Activated CD4-positive, alpha-beta T cell treated with anti-CD3 and anti-CD28 coated beads for 48 hours (primary cell): ENCODE data around the gene FYCO1.

Experiments used
- DNase-seq: peaks from one replicate; pipeline ENCODE4 v3.0.0-alpha.2; 2020

FYCO1 gene

DNA sequence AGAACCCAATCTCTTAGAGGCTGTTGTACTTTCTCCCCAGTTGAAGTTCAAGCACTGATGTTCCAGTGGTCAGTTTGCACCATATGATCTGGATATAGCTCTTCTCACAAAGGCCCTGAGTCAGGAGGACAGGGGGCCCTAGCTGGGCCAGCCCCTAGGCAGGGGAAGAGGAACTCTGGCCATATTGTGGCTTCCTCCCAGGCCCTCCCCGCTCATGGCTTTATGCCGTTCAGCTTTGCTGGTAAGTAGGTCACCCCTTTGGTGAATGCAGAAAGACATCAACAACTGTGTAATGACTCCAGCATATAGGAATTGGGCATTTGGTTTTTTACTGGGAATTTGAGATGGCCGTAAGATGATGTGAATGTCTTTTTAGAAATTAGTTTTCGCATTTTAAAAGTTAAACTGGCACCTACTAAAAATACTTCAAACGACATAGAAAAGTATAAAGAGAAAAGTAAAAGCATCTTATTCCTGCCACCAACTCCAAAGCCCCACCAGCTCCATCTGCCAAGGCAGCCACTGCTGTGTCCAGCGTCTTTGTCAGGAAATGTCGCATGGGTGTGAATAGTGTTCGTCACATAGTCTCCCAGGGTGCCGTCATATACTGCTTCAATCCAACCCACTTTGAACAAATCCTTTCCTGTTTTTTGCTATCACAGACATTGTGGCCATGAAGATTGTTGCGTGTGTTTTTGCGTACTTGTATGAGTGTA, 84.0 kb downstream of the FYCO1 start:
- DNase-seq: no peak

- no peak for DNase-seq
These were observed 84.7 kb downstream of the FYCO1 start for GRCh38 chr3:45910892-45911291.

- no peak for DNase-seq
These were observed 86.1 kb downstream of the FYCO1 start for GRCh38 chr3:45909542-45909941.

DNA sequence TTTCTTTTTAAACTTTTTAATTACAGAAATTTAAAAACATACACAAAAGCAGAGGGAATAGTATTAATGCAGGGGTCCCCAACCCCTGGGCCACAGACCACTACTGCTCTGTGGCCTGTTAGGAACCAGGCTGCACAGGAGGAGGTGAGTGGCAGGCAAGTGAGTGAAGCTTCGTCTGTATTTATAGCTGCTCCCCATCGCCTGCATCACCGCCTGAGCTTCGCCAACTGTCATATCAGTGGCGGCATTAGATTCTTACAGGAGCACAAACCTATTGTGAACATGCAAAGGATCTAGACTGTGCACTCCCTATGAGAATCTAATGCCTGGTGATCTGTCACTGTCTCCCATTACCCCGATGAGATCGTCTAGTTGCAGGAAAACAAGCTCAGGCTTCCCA, 86.9 kb downstream of the FYCO1 start:
- DNase-seq: no peak

DNA sequence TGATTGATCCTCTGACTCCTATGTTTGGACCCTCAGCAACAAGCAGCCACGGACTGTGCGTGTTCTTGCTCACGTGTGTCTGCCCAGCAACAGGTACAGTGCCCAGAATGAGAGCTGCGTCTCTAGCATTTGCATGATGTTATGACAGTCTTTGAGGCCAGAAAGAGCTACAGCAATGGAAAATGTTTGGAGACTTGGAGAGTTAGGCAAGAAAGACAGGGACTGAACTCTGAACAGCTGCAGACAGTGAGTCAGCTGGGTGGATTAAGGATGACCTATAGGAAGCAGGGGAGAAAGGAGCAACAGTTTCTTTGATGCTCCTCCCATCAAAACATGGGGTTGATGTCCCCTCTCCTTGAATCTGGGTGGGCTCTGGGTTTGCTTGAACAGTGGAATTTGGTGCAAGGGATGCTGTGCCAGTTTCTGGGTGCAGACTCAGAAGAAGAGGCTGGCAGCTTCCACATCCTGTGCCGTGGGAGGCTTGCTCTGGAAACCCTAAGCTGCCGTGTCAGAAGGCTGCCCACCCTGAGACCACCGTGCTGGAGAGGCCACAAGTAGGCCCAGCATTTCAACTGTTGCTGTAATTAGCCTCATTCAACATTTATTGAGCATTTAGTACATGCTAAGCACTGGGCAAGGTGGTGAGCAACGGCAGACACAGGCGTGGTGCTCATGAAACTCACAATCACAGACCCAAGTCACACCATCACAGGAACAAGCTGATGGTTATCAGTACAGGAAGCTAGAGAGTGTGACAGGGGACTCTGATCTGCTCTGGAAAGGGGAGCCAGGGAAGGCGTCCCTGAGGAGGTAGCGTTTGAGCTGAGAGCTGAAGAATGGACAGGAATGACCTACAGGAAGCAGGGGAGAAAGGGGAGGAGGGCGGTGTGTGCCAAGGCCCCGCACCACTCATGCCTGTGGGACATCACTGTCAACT, 87.6 kb downstream of the FYCO1 start:
- no peak for DNase-seq

DNA sequence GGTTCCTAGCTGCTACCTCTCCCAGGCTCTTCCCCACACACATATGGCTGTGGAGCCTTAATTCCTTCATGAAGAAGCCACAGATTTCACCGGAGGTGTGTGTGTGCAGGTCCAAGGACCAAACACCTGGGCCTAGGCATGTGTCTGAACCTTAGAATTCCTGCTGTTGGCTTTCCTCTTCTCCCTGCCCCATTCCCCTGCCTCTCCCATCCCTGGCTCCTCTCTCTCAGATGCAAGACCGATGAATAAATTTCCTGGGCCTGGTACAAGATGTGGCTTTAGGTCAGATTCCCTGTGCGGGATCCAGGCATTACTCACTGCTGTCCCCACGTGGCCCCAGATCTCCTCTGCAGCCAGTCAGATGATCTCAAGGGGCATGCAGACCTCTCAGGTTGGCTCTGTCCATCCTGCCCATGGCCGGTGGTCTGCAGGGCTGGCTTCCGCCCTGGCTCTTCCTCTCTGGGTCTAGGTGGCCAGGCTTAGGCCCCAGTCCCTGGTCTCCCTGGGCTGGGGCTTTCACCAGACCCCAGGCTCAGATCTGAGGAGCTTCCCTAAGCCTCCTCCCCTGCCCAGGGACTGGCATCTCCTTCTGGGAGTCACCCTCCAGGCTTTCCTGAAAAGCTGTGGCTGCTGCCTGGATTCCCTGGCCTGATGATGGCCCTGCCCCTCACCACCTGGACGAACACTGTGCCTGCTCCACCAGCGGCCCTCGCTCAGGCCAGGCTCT, 88.8 kb downstream of the FYCO1 start:
- DNase-seq: no peak

DNA sequence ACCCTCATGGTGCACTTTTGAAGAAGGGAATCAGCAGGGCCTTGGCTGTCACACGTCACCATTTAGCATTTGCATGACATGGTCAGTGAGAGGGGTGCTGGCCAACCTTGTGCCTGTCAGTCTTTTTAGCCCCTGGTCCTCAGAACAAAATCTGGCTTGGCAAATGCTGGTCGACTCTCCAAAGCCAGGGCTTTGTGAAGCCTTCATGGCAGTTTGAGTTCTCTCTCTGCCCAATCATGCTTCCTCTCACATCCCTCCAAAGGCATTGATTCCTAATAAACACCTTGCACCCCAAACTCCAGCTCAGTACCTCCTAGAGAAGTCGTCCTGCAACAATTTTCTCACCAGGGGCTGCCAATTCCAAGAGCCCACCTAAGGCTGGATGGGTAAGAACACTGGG, 89.9 kb downstream of the FYCO1 start:
- no peak for DNase-seq

- DNase-seq: no peak
These were observed 90.7 kb downstream of the FYCO1 start for GRCh38 chr3:45904931-45905330.

GRCh38 chr3:45896956-45897355, 98.7 kb downstream of the FYCO1 start:
- no peak for DNase-seq

- DNase-seq: no peak
These were observed 99.7 kb downstream of the FYCO1 start for GRCh38 chr3:45895686-45896468.

GRCh38 chr3:45894015-45894414, 101.6 kb downstream of the FYCO1 start:
- DNase-seq: no peak

- DNase-seq: no peak
These were observed 103.5 kb downstream of the FYCO1 start for GRCh38 chr3:45892161-45892560.

- DNase-seq: no peak
These were observed 105.2 kb downstream of the FYCO1 start for GRCh38 chr3:45890405-45890804.

GRCh38 chr3:45889337-45889736, 106.3 kb downstream of the FYCO1 start:
- DNase-seq: no peak

- DNase-seq: no peak
These were observed 107.7 kb downstream of the FYCO1 start for GRCh38 chr3:45887759-45888511.

- no peak for DNase-seq
These were observed 108.3 kb downstream of the FYCO1 start for GRCh38 chr3:45887285-45887684.

DNA sequence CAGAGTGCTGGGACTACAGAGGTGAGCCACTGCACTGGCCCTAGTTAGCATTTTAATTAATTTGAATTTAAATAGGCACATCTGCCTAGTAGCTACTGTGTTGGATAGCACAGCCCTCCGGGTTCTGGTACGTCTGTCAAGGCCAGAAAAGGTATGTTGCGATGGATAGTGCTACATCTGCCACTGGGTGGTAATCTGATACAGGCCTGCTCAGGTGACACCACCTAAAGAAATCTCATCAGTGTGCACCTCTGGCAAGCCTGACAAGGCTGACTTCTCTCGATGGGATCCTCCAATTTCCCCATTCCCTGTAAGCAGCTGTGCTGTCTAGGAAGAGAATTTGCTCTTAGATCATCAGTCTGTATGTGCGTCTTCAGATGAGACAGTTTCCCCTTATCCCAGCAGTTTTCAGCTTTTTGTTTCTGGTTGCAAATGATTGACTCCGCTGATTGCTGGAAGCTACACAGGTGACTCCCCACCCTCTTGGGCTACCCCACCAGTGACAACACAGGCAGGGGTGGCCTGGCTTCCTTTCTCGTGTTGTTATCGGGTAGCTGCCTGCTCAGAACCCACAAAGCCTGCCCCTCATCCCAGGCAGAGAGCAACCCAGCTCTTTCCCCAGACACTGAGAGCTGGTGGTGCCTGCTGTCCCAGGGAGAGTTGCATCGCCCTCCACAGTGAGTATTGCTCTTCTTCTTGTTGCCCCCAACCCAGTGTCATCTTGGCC, 109.5 kb downstream of the FYCO1 start, which contains the start of gene CCR9:
Gene CCR9 (plus strand): TSS at position 565 of the 727 bp plus-strand sequence. CDS start 8,391 bp downstream, outside the sequence.
- no peak for DNase-seq

DNA sequence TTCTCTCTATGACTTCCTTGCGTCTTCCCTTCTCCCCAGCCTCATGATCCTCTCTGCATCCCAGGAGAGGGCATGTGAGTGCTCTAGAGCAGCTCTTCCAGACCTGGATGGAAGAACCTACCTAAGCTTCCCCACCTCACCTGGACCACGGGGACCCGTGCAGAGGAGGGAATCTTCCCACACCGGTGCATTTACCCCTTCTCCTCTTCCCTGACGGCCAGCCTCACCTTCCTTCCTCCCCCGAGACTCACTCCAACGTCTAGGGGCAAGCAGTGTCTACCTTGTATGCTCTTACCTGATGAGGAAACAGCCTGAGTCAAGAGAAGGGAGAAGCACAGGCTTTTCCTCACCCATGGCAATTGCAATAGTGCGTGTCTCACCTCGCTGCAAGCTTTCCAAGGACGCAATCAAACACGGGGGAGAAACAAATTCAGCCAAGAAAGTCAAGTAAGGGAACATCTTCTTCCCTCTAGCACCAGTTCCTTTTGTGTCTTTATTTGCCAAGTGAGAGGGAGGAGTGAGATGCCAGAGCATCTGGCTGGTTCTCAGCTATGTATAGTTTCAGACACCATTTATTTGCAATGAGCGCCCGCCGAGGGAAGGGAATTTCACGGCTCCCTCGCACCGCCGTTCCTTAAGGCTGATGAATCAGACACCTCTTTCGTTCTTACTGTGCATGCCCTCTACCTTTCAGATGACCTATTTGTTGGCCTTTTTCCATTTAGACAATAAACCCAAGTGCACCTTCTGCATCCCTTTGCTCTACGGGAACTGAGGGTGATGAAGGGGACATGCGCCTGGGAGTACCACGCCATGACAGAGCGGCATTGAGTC, 111.0 kb downstream of the FYCO1 start:
- DNase-seq: peak; percentile 41

GRCh38 chr3:45881078-45882022, 114.3 kb downstream of the FYCO1 start:
- DNase-seq: peak; percentile 44
